Fibroblast of lung (primary cell): ENCODE results near the gene CCKAR.

Experiments used
- EZH2 ChIP-seq: IDR thresholded peaks from 2 replicates; pipeline ENCODE4 v1.5.1; 2012; ENCODE audit warnings: low read length, control low read depth, mild to moderate bottlenecking; ENCODE audit errors: missing control alignments
- TF ChIP-seq, protein P1 (sequence below), 2 donors: IDR thresholded peaks in 1 of 2; conservative IDR thresholded peaks in 1 of 2; 1 replicate in 1 of 2; 2 replicates in 1 of 2; pipeline ENCODE4 v1.5.1; 2011 to 2012; ENCODE audit warnings: low read length in 2 of 2, control low read depth in 1 of 2, inconsistent platforms in 1 of 2, low read depth in 1 of 2, mild to moderate bottlenecking in 1 of 2

DNA sequence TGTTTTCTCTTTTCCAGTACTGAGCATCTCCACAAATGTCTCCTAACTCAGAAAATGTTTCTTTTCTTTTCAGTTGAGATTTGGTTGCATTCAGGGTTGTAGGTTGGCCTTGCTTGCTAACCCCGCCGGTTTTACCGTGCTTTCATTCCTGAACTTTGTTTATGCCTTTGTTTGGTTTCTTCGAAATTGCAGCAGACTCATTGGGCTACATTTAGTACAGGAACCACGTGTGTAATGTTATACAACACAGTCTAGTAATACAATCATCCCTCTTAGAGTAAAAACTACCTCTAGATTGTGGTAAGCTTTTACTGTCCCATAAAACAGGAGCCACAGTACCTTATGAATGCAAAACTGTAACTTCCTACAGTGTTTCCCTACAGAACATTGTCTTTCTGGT, 57.9 kb downstream of the CCKAR start:
- TF ChIP-seq, protein P1, sequence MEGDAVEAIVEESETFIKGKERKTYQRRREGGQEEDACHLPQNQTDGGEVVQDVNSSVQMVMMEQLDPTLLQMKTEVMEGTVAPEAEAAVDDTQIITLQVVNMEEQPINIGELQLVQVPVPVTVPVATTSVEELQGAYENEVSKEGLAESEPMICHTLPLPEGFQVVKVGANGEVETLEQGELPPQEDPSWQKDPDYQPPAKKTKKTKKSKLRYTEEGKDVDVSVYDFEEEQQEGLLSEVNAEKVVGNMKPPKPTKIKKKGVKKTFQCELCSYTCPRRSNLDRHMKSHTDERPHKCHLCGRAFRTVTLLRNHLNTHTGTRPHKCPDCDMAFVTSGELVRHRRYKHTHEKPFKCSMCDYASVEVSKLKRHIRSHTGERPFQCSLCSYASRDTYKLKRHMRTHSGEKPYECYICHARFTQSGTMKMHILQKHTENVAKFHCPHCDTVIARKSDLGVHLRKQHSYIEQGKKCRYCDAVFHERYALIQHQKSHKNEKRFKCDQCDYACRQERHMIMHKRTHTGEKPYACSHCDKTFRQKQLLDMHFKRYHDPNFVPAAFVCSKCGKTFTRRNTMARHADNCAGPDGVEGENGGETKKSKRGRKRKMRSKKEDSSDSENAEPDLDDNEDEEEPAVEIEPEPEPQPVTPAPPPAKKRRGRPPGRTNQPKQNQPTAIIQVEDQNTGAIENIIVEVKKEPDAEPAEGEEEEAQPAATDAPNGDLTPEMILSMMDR (conservative IDR thresholded peaks at IDR 0.05 in 1 of 2, IDR thresholded peaks at IDR 0.05 in 1 of 2; ENCODE audit: low read depth in 1 of 2, low read length in 2 of 2), result no peak
- no peak for TF ChIP-seq EZH2
